GM12878 (cell line): ENCODE measurements around the gene MYRF. TPM values are rescaled to one million over a fixed set of nuclear protein-coding genes. Genes with fewer than 3 reads are reported as not detected.

ENCODE experiments used
- ATAC-seq: fragments of 200-7000 bp; cut with Tn5 transposase; 3 replicates; pipeline ENCODE4 v1.9.1; 2020; ENCODE audit warnings: mild to moderate bottlenecking, moderate library complexity
- BruUV-seq: library from RNA; stranded (reverse); fragments of 400-500 nt; replicated peaks from 2 replicates; lab custom pipeline; 2021; lab: Mats Ljungman, UMichigan
- CTCF ChIA-PET: fragments of 300-600 bp; sonication (Branson Sonifier 250); formaldehyde crosslinking; extraction: SDS; loops from one replicate; lab custom pipeline; 2021; ENCODE audit warnings: inconsistent platforms; lab: Yijun Ruan, JAX
- POLR2A ChIA-PET: fragments of 350-600 bp; formaldehyde crosslinking; extraction: SDS; loops from one replicate; lab custom pipeline; 2021; ENCODE audit warnings: inconsistent platforms; lab: Charles Lee
- RAD21 ChIA-PET: fragments of 300-600 bp; sonication (Branson Sonifier 250); formaldehyde crosslinking; loops from one replicate; lab custom pipeline; 2023; ENCODE audit warnings: antibody characterized with exemption; ENCODE audit not compliant: unreplicated experiment; lab: Charles Lee
- SMC1A ChIA-PET: fragments of 300-600 bp; sonication (Branson Sonifier 250); formaldehyde crosslinking; loops from one replicate; lab custom pipeline; 2023; ENCODE audit not compliant: unreplicated experiment, uncharacterized antibody; lab: Charles Lee
- DNase-seq: peaks from one replicate; pipeline ENCODE4 v3.0.0-alpha.2; 2011; ENCODE audit warnings: low read depth, low spot score
- FAIRE-seq: peaks from 3 replicates; lab custom pipeline; 2011; peaks lifted over from hg19 to GRCh38; lab: Jason Lieb, UNC
- H2AFZ ChIP-seq: 2 replicates; pipeline ENCODE4 v1.6.0; 2011; ENCODE audit warnings: low read depth, low read length, control low read depth; ENCODE audit not compliant: control insufficient read depth
- H3K27ac ChIP-seq: 2 replicates; pipeline ENCODE4 v1.5.1; 2011; ENCODE audit warnings: control low read depth; ENCODE audit not compliant: control insufficient read depth, insufficient read depth
- H3K27me3 ChIP-seq, 2 experiments: replicated peaks in 1 of 2; 2 replicates each; pipeline versions ENCODE4 v1.6.0 to v1.6.1; 2011; ENCODE audit warnings: low read length in 1 of 2; ENCODE audit not compliant: control insufficient read depth in 2 of 2, insufficient read depth in 2 of 2
- H3K36me3 ChIP-seq, 2 experiments: 2 replicates each; pipeline ENCODE4 v1.5.1; 2011; ENCODE audit warnings: low read length in 1 of 2; ENCODE audit not compliant: control insufficient read depth in 2 of 2, insufficient read depth in 2 of 2
- H3K4me1 ChIP-seq: 2 replicates; pipeline ENCODE4 v1.6.1; 2011; ENCODE audit warnings: mild to moderate bottlenecking, low read length, moderate library complexity, mixed read lengths; ENCODE audit not compliant: control insufficient read depth, insufficient read depth
- H3K4me2 ChIP-seq: 2 replicates; pipeline ENCODE4 v1.6.0; 2011; ENCODE audit warnings: control low read depth; ENCODE audit not compliant: control insufficient read depth, insufficient read depth
- H3K4me3 ChIP-seq: fragments of 200-600 bp; sonication (generic); 2 replicates; pipeline ENCODE4 v1.5.1; 2016
- H3K79me2 ChIP-seq: 2 replicates; pipeline ENCODE4 v1.6.0; 2011; ENCODE audit warnings: low read length; ENCODE audit not compliant: control insufficient read depth, insufficient read depth
- H3K9ac ChIP-seq: 2 replicates; pipeline ENCODE4 v1.8.0; 2011; ENCODE audit warnings: low read length, control low read depth, mixed read lengths; ENCODE audit not compliant: control insufficient read depth, insufficient read depth
- H3K9me3 ChIP-seq: replicated peaks from 3 replicates; pipeline ENCODE4 v1.5.1; 2011; ENCODE audit warnings: mild to moderate bottlenecking, low read length; ENCODE audit not compliant: control insufficient read depth, insufficient read depth
- H4K20me1 ChIP-seq: 2 replicates; pipeline ENCODE4 v1.6.0; 2011; ENCODE audit not compliant: control insufficient read depth, insufficient read depth
- CBX3 ChIP-seq: fragments of 200-600 bp; sonication (generic); IDR thresholded peaks from 2 replicates; pipeline ENCODE4 v1.6.1; 2016; ENCODE audit warnings: low read depth, borderline replicate concordance
- HDGF ChIP-seq: fragments of 450-650 bp; IDR thresholded peaks from 2 replicates; pipeline ENCODE4 v1.6.1; 2016; ENCODE audit warnings: antibody characterized with exemption
- KAT2A ChIP-seq: conservative IDR thresholded peaks from 2 replicates; pipeline ENCODE4 v1.6.1; 2011; ENCODE audit warnings: low read depth, low read length; ENCODE audit not compliant: control insufficient read depth
- MYB ChIP-seq: fragments of 150-350 bp; IDR thresholded peaks from 2 replicates; pipeline ENCODE4 v1.6.1; 2014; ENCODE audit warnings: mild to moderate bottlenecking, low read depth, low read length, borderline replicate concordance
- NFYB ChIP-seq: IDR thresholded peaks from 2 replicates; pipeline ENCODE4 v1.6.1; 2011; ENCODE audit warnings: low read depth, mild to moderate bottlenecking, low read length, improper control_type of control experiment, moderate library complexity; ENCODE audit not compliant: insufficient read depth
- PAX5 ChIP-seq: IDR thresholded peaks from 2 replicates; pipeline ENCODE4 v1.6.1; 2011; ENCODE audit warnings: low read depth, low read length, borderline replicate concordance
- SMAD1 ChIP-seq: fragments of 450-650 bp; IDR thresholded peaks from 2 replicates; pipeline ENCODE4 v1.6.1; 2018; ENCODE audit warnings: mild to moderate bottlenecking, low read depth; ENCODE audit not compliant: partially characterized antibody
- ZBED1 ChIP-seq: IDR thresholded peaks from 2 replicates; pipeline ENCODE4 v1.6.1; 2016; ENCODE audit warnings: borderline replicate concordance
- ZNF622 ChIP-seq: fragments of 450-650 bp; IDR thresholded peaks from 2 replicates; pipeline ENCODE4 v1.6.1; 2017; ENCODE audit warnings: mild to moderate bottlenecking, inconsistent platforms
- WGBS: methylation state at CpG from one replicate; pipeline ENCODE4 v1.1.6; 2016; ENCODE audit warnings: low lambda C conversion rate; ENCODE audit not compliant: insufficient replicate concordance, insufficient coverage; ENCODE audit errors: missing lambda C conversion rate; 5-methylcytosine and 5-hydroxymethylcytosine counted together
- in situ Hi-C: fragments of 300-500 bp; cut with MboI; formaldehyde crosslinking; loops from 9 replicates; pipeline ENCODE4 v1.14.3; 2018; ENCODE audit warnings: mixed read lengths
- intact Hi-C: fragments of 100-400 bp; cut with micrococcal nuclease; formaldehyde crosslinking; loops from one replicate; pipeline ENCODE4 v1.14.2; 2022; ENCODE audit not compliant: unreplicated experiment
- polyA plus RNA-seq, 11 experiments: library from polyadenylated mRNA; depleted of rRNA in 4 of 11; unstranded in 6 of 11; stranded (reverse) in 5 of 11; fragments of >200 nt; fragmentation: Nextera tagmentation in 4 of 11; fragmentation: Illumina TruSeq in 1 of 11; extraction: Ambion mirVana in 4 of 11; extraction: Trizol in 1 of 11; gene quantifications; 1 replicate in 1 of 11; 2 replicates in 10 of 11; pipeline versions ENCODE4 v1.2.1 to v1.2.3, GENCODE V29; 2011 to 2016; ENCODE audit warnings: inconsistent platforms in 2 of 11, missing spikeins in 2 of 11, low read depth in 1 of 11
- total RNA-seq, 4 experiments: library from RNA; depleted of rRNA in 3 of 4; stranded (reverse); fragments of >200 nt in 3 of 4; fragmentation: Illumina TruSeq in 1 of 4; extraction: Trizol in 1 of 4; gene quantifications; 2 replicates each; pipeline versions ENCODE4 v1.2.1 to v1.2.3, GENCODE V29; 2013 to 2021
- TF ChIP-seq, protein P1 (sequence below): fragments of 450-650 bp; formaldehyde crosslinking; IDR thresholded peaks from 2 replicates; pipeline ENCODE4 v1.4.0; 2022; ENCODE audit warnings: mild to moderate bottlenecking, moderate library complexity
- TF ChIP-seq, protein P2 (sequence below): IDR thresholded peaks from 2 replicates; pipeline ENCODE4 v1.6.1; 2011; ENCODE audit warnings: low read depth, mild to moderate bottlenecking, low read length, moderate library complexity, borderline replicate concordance; ENCODE audit errors: extremely low read depth
- TF ChIP-seq, protein P3 (sequence below): fragments of 450-650 bp; IDR thresholded peaks from 2 replicates; pipeline ENCODE4 v1.6.1; 2018; ENCODE audit warnings: borderline replicate concordance, mild to moderate bottlenecking; ENCODE audit not compliant: partially characterized antibody
- TF ChIP-seq, protein P4 (sequence below): fragments of 450-650 bp; IDR thresholded peaks from 2 replicates; pipeline ENCODE4 v1.6.1; 2017; ENCODE audit warnings: antibody characterized with exemption, mild to moderate bottlenecking, moderate library complexity
- TF ChIP-seq, protein P5 (sequence below): fragments of 450-650 bp; IDR thresholded peaks from 2 replicates; pipeline ENCODE4 v1.6.1; 2014; ENCODE audit warnings: mild to moderate bottlenecking

MYRF gene
- total and polyA plus RNA-seq, 10 of the 15 experiments (the other 5 are each of a cell fraction or from before 2014, with no cell fraction given) = 0.27 to 15.6 (median 0.89) TPM

DNA sequence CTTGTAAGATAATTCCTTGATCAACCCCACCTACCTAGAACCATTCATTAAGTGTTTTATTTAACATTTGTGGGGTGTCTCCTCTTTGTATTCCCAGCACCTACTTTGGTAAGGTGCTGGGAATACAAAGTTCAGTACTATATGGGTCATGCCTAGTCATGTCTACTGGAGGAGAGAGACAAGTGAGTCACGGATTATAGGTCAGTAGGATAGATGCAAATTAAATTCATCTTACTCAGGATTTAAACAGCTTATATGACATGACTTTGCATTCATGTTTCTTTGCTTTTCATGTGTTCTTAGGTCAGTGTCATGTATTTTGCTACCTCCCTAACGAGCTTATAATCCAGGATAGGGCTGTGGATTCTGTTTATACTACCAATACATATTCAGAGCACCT, 67.7 kb downstream of the MYRF start:
- no peak overlapping the region for H3K27ac ChIP-seq
- no TSS peak for BruUV-seq
- ChIA-PET CTCF (interaction anchor here (0.7 to 1.3 kb wide), 2 partner anchors 8 to 22 kb away, joined by 3 read pairs; no protein-coding TSS in a partner anchor), RAD21 (interaction anchor here (0.6 kb wide), 1 partner anchor 128 kb away, joined by 3 read pairs; no protein-coding TSS in a partner anchor), SMC1A (interaction anchor here (1.1 kb wide), 1 partner anchor 11 kb away, joined by 3 read pairs; no protein-coding TSS in a partner anchor), POLR2A (interaction anchor here (1.0 to 9.9 kb wide), 3 partner anchors 9 to 153 kb away, joined by 4 to 167 read pairs (median 10); partner anchors contain the start of gene FADS2)
- ATAC-seq (no peak), FAIRE-seq (no peak), DNase-seq (no peak)
- H3K79me2 ChIP-seq = peaks cover 15% of the 10 kb centered on the region
- no peak overlapping the region for H3K9ac ChIP-seq
- in situ Hi-C loops = no loop called here
- intact Hi-C loops = no loop called here
- no peaks in the 10 kb centered on the region for H3K36me3 ChIP-seq
- peaks cover 3% of the 10 kb centered on the region; the same call in 1 of the 2 replicates for H3K4me1 ChIP-seq
- no peaks in the 10 kb centered on the region for H4K20me1 ChIP-seq
- no peak overlapping the region for H3K4me3 ChIP-seq
- no peak overlapping the region for H3K4me2 ChIP-seq
- no peaks in the 10 kb centered on the region for H3K27me3 ChIP-seq
- WGBS = 33% methylated on average over 2 of the region's 2 CpGs
- no peak overlapping the region for H2AFZ ChIP-seq
- no peaks in the 10 kb centered on the region for H3K9me3 ChIP-seq
- TF ChIP-seq, protein P1, sequence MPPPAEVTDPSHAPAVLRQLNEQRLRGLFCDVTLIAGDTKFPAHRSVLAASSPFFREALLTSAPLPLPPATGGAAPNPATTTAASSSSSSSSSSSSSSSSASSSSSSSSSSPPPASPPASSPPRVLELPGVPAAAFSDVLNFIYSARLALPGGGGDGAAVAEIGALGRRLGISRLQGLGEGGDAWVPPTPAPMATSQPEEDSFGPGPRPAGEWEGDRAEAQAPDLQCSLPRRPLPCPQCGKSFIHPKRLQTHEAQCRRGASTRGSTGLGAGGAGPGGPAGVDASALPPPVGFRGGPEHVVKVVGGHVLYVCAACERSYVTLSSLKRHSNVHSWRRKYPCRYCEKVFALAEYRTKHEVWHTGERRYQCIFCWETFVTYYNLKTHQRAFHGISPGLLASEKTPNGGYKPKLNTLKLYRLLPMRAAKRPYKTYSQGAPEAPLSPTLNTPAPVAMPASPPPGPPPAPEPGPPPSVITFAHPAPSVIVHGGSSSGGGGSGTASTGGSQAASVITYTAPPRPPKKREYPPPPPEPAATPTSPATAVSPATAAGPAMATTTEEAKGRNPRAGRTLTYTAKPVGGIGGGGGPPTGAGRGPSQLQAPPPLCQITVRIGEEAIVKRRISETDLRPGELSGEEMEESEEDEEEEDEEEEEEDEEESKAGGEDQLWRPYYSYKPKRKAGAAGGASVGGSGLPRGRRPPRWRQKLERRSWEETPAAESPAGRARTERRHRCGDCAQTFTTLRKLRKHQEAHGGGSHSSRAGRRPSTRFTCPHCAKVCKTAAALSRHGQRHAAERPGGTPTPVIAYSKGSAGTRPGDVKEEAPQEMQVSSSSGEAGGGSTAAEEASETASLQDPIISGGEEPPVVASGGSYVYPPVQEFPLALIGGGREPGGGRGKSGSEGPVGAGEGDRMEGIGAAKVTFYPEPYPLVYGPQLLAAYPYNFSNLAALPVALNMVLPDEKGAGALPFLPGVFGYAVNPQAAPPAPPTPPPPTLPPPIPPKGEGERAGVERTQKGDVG = no peak
- TF ChIP-seq NFYB = no peak
- no peak for TF ChIP-seq HDGF
- no peak for TF ChIP-seq CBX3
- no peak for TF ChIP-seq PAX5
- TF ChIP-seq, protein P2, sequence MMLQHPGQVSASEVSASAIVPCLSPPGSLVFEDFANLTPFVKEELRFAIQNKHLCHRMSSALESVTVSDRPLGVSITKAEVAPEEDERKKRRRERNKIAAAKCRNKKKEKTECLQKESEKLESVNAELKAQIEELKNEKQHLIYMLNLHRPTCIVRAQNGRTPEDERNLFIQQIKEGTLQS = no peak
- no peak for TF ChIP-seq KAT2A
- TF ChIP-seq MYB = no peak
- no peak for TF ChIP-seq ZBED1
- TF ChIP-seq, protein P3, sequence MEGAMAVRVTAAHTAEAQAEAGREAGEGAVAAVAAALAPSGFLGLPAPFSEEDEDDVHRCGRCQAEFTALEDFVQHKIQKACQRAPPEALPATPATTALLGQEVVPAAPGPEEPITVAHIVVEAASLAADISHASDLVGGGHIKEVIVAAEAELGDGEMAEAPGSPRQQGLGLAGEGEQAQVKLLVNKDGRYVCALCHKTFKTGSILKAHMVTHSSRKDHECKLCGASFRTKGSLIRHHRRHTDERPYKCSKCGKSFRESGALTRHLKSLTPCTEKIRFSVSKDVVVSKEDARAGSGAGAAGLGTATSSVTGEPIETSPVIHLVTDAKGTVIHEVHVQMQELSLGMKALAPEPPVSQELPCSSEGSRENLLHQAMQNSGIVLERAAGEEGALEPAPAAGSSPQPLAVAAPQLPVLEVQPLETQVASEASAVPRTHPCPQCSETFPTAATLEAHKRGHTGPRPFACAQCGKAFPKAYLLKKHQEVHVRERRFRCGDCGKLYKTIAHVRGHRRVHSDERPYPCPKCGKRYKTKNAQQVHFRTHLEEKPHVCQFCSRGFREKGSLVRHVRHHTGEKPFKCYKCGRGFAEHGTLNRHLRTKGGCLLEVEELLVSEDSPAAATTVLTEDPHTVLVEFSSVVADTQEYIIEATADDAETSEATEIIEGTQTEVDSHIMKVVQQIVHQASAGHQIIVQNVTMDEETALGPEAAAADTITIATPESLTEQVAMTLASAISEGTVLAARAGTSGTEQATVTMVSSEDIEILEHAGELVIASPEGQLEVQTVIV = no peak
- no peak for TF ChIP-seq ZNF622
- no peak for TF ChIP-seq SMAD1
- TF ChIP-seq, protein P4, sequence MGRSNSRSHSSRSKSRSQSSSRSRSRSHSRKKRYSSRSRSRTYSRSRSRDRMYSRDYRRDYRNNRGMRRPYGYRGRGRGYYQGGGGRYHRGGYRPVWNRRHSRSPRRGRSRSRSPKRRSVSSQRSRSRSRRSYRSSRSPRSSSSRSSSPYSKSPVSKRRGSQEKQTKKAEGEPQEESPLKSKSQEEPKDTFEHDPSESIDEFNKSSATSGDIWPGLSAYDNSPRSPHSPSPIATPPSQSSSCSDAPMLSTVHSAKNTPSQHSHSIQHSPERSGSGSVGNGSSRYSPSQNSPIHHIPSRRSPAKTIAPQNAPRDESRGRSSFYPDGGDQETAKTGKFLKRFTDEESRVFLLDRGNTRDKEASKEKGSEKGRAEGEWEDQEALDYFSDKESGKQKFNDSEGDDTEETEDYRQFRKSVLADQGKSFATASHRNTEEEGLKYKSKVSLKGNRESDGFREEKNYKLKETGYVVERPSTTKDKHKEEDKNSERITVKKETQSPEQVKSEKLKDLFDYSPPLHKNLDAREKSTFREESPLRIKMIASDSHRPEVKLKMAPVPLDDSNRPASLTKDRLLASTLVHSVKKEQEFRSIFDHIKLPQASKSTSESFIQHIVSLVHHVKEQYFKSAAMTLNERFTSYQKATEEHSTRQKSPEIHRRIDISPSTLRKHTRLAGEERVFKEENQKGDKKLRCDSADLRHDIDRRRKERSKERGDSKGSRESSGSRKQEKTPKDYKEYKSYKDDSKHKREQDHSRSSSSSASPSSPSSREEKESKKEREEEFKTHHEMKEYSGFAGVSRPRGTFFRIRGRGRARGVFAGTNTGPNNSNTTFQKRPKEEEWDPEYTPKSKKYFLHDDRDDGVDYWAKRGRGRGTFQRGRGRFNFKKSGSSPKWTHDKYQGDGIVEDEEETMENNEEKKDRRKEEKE = no peak
- TF ChIP-seq, protein P5, sequence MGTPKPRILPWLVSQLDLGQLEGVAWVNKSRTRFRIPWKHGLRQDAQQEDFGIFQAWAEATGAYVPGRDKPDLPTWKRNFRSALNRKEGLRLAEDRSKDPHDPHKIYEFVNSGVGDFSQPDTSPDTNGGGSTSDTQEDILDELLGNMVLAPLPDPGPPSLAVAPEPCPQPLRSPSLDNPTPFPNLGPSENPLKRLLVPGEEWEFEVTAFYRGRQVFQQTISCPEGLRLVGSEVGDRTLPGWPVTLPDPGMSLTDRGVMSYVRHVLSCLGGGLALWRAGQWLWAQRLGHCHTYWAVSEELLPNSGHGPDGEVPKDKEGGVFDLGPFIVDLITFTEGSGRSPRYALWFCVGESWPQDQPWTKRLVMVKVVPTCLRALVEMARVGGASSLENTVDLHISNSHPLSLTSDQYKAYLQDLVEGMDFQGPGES = no peak
